Pancreas (tissue), 10 donors: Measurements from ENCODE around the gene PI4KA. TPM values are rescaled to one million over a fixed set of nuclear protein-coding genes. Genes with fewer than 3 reads are reported as not detected.

Experiments used
- ATAC-seq, 4 donors: fragments of 200-7000 bp; cut with Tn5 transposase; one replicate each; pipeline versions ENCODE4 v1.8.0 to v1.9.1; 2020; ENCODE audit warnings: mild to moderate bottlenecking in 4 of 4, moderate library complexity in 4 of 4
- DNase-seq, 6 donors: peaks; one replicate each; pipeline ENCODE4 v3.0.0-alpha.2; 2020
- FAIRE-seq: peaks from 2 replicates; lab custom pipeline; 2012; peaks lifted over from hg19 to GRCh38; lab: Jason Lieb, UNC
- H3K27ac ChIP-seq, 4 donors: fragments of 200-600 bp; sonication (generic); 1 replicate in 3 of 4; 2 replicates in 1 of 4; pipeline versions ENCODE4 v1.5.0 to v1.8.0; 2020
- H3K27me3 ChIP-seq, 4 donors: fragments of 200-600 bp; one replicate each; pipeline ENCODE4 v1.8.0; 2021
- H3K36me3 ChIP-seq, 3 donors: fragments of 200-600 bp; sonication (generic) in 1 of 3; one replicate each; pipeline versions ENCODE4 v1.5.0 to v1.8.0; 2020 to 2021
- H3K4me1 ChIP-seq, 3 donors: fragments of 200-600 bp; one replicate each; pipeline ENCODE4 v1.8.0; 2021
- H3K4me3 ChIP-seq, 4 donors: fragments of 200-600 bp; sonication (generic) in 2 of 4; one replicate each; pipeline versions ENCODE4 v1.5.0 to v1.8.0; 2020 to 2021
- H3K9me3 ChIP-seq, 4 donors: fragments of 200-600 bp; one replicate each; pipeline ENCODE4 v1.8.0; 2021
- CTCF ChIP-seq, 4 donors: fragments of 200-600 bp; sonication (generic) in 3 of 4; IDR thresholded peaks; one replicate each; pipeline versions ENCODE4 v1.5.0 to v1.8.0; 2021; ENCODE audit warnings: antibody characterized with exemption in 4 of 4
- WGBS, 2 donors: extraction: QIAGEN DNeasy Blood & Tissue Kit; methylation state at CpG; one replicate each; pipeline ENCODE4 v1.1.7; 2013; 5-methylcytosine and 5-hydroxymethylcytosine counted together
- intact Hi-C, 3 donors: fragments of 100-400 bp; cut with DNase I; formaldehyde crosslinking; loops; one replicate each; pipeline versions ENCODE4 v1.11.1 to v1.14.2; 2022
- polyA plus RNA-seq, 2 donors: library from polyadenylated mRNA; stranded (reverse); fragments of 200-250 nt; gene quantifications; one replicate each; pipeline ENCODE4 v1.2.3, GENCODE V29; 2013
- total RNA-seq, 6 donors: library from RNA; stranded (reverse); fragmentation: NEBNext Ultra II Directional in 4 of 6; extraction: Animal tissue kit (Norgen Biotek cat#: 25700) in 4 of 6; gene quantifications; one replicate each; pipeline versions ENCODE4 v1.2.1 to v1.2.4, GENCODE V29; 2021 to 2023
- donor health status: healthy with polysubstance abuse.
- donor health status: DM: no; HTN: no; CAD: no; lungs with moderate emphysema.
- donor health status: DM: no; HTN: no; CAD: no.
- donor health status: control.
- donor health status: control.
- donor health status: Bipolar disorder and iron deficiency.
- donor health status: DM: yes; HTN: yes; CAD: no.
- donor health status: DM: no; HTN: no; CAD: no.
- donor health status: DM: no; HTN: no; CAD: no.
- donor health status: DM: yes; HTN: yes; CAD: no.

The PI4KA gene
- total and polyA plus RNA-seq, 8 donors = 23.6 to 46.6 (median 32.0) TPM

GRCh38 chr22:20746431-20747189 is 112.0 kb downstream of the PI4KA start:
- no peak overlapping the region for H3K4me3 ChIP-seq
- no peak for TF ChIP-seq CTCF (IDR thresholded peaks at IDR 0.05)
- H3K36me3 ChIP-seq = peaks cover 0 to 14% (median 6%) of the 10 kb centered on the region in 3 donors
- FAIRE-seq (no peak), DNase-seq (no peak), ATAC-seq (no peak)
- H3K9me3 ChIP-seq = no peaks in the 10 kb centered on the region
- 87 to 91% methylated on average over 9 of the region's 9 CpGs for WGBS, 2 donors
- no peak overlapping the region for H3K27ac ChIP-seq
- intact Hi-C loops = no loop called here
- H3K4me1 ChIP-seq = no peaks in the 10 kb centered on the region
- no peaks in the 10 kb centered on the region for H3K27me3 ChIP-seq

- Histone ChIP-seq H3K4me3 (no peak overlapping the region), H3K27me3 (no peaks in the 10 kb centered on the region), H3K9me3 (no peaks in the 10 kb centered on the region), H3K27ac (no peak overlapping the region), H3K4me1 (no peaks in the 10 kb centered on the region), H3K36me3 (peaks cover 0 to 14% (median 6%) of the 10 kb centered on the region in 3 donors)
- DNase-seq (no peak), FAIRE-seq (no peak), ATAC-seq (no peak)
- intact Hi-C loops = no loop called here
- no peak for TF ChIP-seq CTCF (IDR thresholded peaks at IDR 0.05)
- WGBS, 2 donors = 90% methylated on average over 3 of the region's 3 CpGs
Observed at GRCh38 chr22:20745119-20745518, 113.5 kb downstream of the PI4KA start.

- no peaks in the 10 kb centered on the region for H3K9me3 ChIP-seq
- no peak for FAIRE-seq
- intact Hi-C loops = no loop called here
- no peak for DNase-seq
- no peak overlapping the region for H3K27ac ChIP-seq
- H3K27me3 ChIP-seq = no peaks in the 10 kb centered on the region
- TF ChIP-seq CTCF (IDR thresholded peaks at IDR 0.05) = no peak
- H3K4me3 ChIP-seq = no peak overlapping the region
- whole genome bisulfite sequencing, 2 donors = 93% methylated on average over 15 of the region's 15 CpGs
- H3K4me1 ChIP-seq = no peaks in the 10 kb centered on the region
- ATAC-seq = no peak
- H3K36me3 ChIP-seq = peaks cover 0 to 14% (median 6%) of the 10 kb centered on the region in 3 donors
Observed at GRCh38 chr22:20744456-20744855, 114.2 kb downstream of the PI4KA start.

GRCh38 chr22:20742764-20743163 is 115.8 kb downstream of the PI4KA start:
- Histone ChIP-seq H3K4me3 (no peak overlapping the region), H3K27ac (no peak overlapping the region), H3K9me3 (no peaks in the 10 kb centered on the region), H3K4me1 (no peaks in the 10 kb centered on the region), H3K27me3 (no peaks in the 10 kb centered on the region), H3K36me3 (peaks cover 0 to 12% (median 6%) of the 10 kb centered on the region in 3 donors)
- intact Hi-C loops = no loop called here
- no peak for TF ChIP-seq CTCF (IDR thresholded peaks at IDR 0.05)
- no peak for FAIRE-seq
- 44 to 78% methylated on average over 2 of the region's 2 CpGs for WGBS, 2 donors
- ATAC-seq = no peak
- DNase-seq = no peak
